ENCODE results near the gene SFN.
"Not testable (repeated sequence)": the region's sequence is repeated elsewhere in the genome, so short reads cannot be mapped to it uniquely, and the experiment has no call there.

SFN gene

GRCh38 chr1:26864610-26865480 is 1.9 kb downstream of the SFN start:
- H3K4me3 ChIP-seq (ENCODE audit: low read depth, low read length): peak overlapping the region; percentile 91
- DNase-seq (ENCODE audit: low read depth): peak; percentile 90
- TF ChIP-seq CTCF (IDR thresholded peaks at IDR 0.05; ENCODE audit: low read depth, low read length, missing control alignments): no peak

GRCh38 chr1:26873097-26873496 is 10.1 kb downstream of the SFN start:
- H3K4me3 ChIP-seq (ENCODE audit: low read depth, low read length); DNase-seq (ENCODE audit: low read depth): not testable (repeated sequence)

GRCh38 chr1:26874896-26875295 is 11.9 kb downstream of the SFN start:
- DNase-seq (ENCODE audit: low read depth): no peak
- H3K4me3 ChIP-seq (ENCODE audit: low read depth, low read length): no peak overlapping the region

GRCh38 chr1:26877326-26877725 is 14.4 kb downstream of the SFN start:
- TF ChIP-seq CTCF (IDR thresholded peaks at IDR 0.05; ENCODE audit: low read depth, low read length, missing control alignments): no peak
- no peak for DNase-seq (ENCODE audit: low read depth)
- no peak overlapping the region for H3K4me3 ChIP-seq (ENCODE audit: low read depth, low read length)

More at GRCh38 chr1:26874896-26875295, 11.9 kb downstream of the SFN start:
- no peak for TF ChIP-seq CTCF (IDR thresholded peaks at IDR 0.05; ENCODE audit: low read depth, low read length, missing control alignments)

GRCh38 chr1:26879793-26880192 is 16.8 kb downstream of the SFN start:
- H3K4me3 ChIP-seq (ENCODE audit: low read depth, low read length): no peak overlapping the region
- no peak for TF ChIP-seq CTCF (IDR thresholded peaks at IDR 0.05; ENCODE audit: low read depth, low read length, missing control alignments)
- no peak for DNase-seq (ENCODE audit: low read depth)

GRCh38 chr1:26881611-26882010 is 18.7 kb downstream of the SFN start:
- not testable (repeated sequence) for DNase-seq (ENCODE audit: low read depth); H3K4me3 ChIP-seq (ENCODE audit: low read depth, low read length)

GRCh38 chr1:26882696-26883463 is 19.9 kb downstream of the SFN start:
- H3K4me3 ChIP-seq (ENCODE audit: low read depth, low read length): no peak overlapping the region
- no peak for DNase-seq (ENCODE audit: low read depth)
- TF ChIP-seq CTCF (IDR thresholded peaks at IDR 0.05; ENCODE audit: low read depth, low read length, missing control alignments): no peak

Data from GM12864 (cell line).